NCI-H446 treated with DMSO at 0.1 percent for 48 hours (cell line): ENCODE measurements around the gene DCST1.
A peak's percentile ranks its signal among the peaks of the same experiment; 100 is the strongest.
"Not testable (repeated sequence)": the region's sequence is repeated elsewhere in the genome, so short reads cannot be mapped to it uniquely, and the experiment has no call there.

Source experiments
- DNase-seq: peaks from one replicate; lab custom pipeline; 2025; lab: John Stamatoyannopoulos, UW

DCST1 gene, protein sequence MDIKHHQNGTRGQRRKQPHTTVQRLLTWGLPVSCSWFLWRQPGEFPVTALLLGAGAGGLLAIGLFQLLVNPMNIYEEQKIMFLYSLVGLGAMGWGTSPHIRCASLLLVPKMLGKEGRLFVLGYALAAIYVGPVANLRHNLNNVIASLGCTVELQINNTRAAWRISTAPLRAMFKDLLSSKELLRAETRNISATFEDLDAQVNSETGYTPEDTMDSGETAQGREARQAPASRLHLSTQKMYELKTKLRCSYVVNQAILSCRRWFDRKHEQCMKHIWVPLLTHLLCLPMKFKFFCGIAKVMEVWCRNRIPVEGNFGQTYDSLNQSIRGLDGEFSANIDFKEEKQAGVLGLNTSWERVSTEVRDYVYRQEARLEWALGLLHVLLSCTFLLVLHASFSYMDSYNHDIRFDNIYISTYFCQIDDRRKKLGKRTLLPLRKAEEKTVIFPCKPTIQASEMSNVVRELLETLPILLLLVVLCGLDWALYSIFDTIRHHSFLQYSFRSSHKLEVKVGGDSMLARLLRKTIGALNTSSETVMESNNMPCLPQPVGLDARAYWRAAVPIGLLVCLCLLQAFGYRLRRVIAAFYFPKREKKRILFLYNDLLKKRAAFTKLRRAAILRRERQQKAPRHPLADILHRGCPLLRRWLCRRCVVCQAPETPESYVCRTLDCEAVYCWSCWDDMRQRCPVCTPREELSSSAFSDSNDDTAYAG

DNA sequence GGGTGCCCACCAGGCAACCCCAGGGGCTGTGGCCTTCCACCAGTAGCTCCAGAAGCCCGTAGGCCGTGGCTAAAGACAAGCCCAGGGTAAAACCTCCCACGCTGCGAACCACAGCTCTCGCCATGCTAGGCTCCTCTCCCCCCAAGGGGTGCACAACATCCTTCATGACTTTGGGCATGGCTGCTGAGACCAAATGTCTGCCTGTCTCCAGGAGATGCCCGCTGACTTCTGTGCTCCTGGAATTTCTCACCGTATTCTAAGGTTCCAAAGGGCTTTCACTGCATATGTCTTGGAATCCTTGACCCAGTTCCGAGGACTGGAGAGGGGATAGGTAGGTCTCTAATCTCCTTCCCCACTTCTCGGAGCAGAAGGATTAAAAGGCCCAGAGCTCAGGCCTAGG is at the start of gene DCST1, which contains the start of gene DCST2:
TSS of gene DCST1 (plus strand) at position 301 of the 400 bp plus-strand sequence. CDS start 213 bp downstream, outside the sequence.
TSS of gene DCST2 (minus strand) at position 258 of the 400 bp plus-strand sequence. CDS start at position 178, 80 bp downstream.
- DNase-seq, result no peak

DNA sequence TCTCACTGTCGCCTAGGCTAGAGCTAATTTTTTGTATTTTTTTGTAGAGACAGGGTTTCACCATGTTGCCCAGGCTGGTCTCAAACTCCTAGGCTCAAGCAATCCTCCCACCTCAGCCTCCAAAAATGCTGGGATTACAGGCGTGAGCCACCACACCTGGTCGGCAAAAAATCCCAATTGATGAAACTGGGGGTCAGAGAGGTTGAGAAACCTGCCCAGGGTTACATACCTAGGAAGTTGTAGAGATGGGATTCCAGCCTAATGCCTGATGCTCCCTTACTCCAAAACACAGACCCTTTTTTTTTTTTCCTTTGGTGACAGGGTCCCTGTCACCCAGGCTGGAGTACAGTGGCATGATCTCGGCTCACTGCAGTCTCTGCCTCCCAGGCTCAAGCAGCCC is 46.9 kb upstream of the DCST1 start:
- DNase-seq, result not testable (repeated sequence)

DNA sequence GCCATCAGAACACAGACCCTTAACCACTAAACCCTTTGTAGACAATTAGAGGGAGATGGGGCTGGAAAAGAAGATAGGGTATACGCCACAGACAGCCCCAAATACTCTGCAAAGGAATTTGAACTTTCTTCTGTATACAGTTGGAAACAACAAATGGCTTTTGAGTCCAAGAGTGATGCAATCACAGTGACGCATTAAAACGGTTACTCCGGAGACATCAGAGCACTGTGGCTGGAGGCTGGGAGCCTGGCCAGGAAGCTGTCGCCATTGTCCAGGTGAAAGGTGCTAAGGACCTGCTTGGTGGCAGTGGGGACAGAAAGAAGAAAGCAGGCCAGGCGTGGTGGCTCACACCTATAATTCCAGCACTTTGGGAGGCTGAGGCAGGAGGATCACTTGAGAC is 46.3 kb upstream of the DCST1 start:
- DNase-seq, result no peak

DNA sequence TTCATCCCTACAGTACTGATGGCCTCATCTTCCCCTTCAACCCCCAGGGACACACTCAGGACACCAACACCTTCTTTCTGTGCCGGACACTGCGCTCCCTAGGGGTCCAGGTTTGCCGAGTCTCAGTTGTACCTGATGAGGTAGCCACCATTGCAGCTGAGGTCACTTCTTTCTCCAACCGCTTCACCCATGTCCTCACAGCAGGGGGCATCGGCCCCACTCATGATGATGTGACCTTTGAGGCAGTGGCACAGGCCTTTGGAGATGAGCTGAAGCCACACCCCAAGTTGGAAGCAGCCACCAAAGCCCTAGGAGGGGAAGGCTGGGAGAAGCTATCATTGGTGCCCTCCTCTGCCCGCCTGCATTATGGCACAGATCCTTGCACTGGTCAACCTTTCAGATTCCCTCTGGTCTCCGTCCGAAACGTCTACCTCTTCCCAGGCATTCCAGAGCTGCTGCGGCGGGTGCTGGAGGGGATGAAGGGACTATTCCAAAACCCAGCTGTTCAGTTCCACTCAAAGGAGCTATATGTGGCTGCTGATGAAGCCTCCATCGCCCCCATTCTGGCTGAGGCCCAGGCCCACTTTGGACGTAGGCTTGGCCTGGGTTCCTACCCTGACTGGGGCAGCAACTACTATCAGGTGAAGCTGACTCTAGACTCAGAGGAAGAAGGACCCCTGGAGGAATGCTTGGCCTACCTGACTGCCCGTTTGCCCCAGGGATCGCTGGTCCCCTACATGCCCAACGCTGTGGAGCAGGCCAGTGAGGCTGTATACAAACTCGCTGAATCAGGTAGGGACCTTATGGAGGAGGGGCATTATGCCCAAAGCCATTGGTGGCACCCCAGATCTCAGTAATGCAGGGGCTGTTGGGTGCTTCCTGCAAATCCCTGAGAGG is 45.3 kb upstream of the DCST1 start:
- no peak for DNase-seq

DNA sequence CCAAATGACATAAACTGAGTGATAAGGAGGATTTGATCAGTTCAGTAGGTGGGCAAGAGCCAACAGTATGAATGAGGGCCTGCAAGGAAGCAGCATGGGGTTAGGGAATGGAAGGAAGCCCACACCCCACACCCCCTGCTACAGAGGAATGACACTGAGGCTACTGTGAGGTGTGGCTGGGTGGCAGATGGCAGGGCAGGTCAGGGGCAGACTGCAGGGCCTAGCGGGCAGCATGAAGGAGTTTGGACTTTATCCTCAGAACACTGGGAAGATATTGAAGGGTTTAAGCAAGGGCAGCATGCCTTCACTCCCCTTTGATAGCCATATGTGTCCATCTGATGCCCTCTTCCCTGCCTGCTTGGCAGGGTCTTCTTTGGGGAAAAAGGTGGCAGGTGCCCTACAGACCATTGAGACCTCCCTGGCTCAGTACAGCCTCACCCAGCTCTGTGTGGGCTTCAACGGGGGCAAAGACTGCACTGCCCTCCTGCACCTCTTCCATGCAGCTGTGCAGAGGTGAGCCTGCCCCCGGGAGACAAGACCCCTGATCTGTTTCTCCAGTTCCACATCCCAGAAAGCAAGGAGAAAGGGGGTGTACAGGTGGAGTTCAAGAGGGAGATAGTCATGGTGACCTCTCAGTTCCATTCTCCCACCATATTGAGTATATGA is 44.3 kb upstream of the DCST1 start:
- no peak for DNase-seq

DNA sequence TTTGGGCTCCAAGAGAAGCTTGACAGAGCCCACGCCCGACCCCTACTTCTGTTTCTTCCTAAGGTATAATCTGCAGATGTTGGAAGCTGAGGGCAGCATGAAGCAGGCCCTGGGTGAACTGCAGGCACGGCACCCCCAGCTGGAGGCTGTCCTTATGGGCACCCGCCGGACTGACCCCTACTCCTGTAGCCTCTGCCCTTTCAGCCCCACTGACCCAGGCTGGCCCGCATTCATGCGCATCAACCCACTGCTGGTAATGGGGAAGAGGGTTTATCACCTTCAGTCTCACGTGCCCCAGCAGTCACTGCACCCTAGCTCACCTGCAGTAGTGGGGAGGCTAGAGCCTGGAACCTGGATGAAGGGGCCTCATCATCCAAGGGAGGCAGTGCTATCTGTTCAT is 43.3 kb upstream of the DCST1 start:
- DNase-seq, result no peak

DNA sequence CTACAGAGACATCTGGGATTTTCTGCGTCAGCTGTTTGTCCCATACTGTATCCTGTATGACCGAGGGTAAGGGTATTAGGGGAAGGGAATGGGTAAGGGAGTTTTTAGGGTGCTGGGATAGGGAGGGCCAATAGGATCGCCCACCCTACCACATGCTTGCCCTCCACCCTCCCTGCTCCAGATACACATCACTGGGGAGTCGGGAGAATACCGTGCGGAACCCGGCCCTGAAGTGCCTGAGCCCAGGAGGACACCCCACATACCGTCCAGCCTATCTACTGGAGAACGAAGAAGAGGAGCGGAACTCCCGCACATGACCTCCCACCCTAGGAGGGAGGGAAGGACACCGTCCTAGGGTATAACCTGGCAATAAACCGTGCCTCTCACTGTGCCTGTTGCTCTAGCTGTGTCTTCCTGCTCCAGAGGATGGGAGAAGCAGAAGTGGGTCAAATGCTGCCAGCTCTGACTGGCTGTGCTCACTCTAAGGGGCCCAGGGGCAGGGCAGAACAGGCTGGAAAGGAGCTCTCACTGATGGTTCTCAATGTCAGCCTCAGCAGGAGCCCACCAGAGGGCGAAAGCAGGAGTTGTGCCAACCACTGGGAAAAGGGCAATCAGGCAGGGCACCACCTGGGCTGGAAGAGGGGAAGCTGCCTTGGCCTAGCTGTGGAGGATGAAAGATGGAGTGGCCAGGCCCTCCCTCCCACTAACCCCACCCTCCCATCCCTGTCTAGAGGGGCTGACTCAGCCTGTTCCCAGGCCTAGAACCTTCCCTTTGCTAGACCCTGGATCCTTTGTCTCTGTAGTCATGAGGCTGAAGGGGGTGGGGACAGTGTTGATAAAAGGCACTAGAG is 40.7 kb upstream of the DCST1 start:
- DNase-seq, result no peak

DNA sequence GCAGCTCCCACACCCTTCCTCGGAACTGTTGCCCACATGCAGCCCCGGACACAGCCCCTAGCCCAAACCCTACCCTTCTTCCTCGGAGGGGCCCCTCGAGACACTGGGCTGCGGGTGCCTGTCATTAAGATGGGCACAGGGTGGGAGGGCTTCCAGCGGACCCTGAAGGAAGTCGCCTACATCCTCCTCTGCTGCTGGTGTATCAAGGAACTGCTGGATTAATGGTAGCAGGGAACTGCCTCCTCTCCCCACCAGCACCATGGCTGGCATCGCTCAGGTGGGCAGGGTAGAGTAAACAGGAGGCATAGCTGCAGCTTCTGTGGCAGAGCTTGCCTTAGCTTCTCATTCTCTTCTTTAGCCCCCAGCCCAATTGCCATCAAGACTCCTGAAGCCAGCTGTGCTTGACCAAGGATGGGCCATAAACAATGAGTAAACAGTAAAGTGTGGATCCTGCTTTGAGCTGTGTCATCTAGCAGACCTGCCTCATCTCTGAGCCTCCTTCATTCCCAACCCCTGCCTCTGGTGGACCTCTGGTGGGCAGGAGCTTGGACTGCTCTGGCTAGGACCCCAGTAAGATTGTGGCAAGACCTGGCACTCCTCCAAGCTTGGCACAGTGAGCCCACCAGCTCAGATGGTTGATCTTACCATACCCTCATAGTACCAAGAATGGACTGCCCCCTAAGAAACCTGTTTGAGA is 39.9 kb upstream of the DCST1 start, which contains the start of gene LENEP:
TSS of gene LENEP (plus strand) at position 15 of the 697 bp plus-strand sequence. CDS start at position 37, 22 bp downstream.
- DNase-seq, result no peak

DNA sequence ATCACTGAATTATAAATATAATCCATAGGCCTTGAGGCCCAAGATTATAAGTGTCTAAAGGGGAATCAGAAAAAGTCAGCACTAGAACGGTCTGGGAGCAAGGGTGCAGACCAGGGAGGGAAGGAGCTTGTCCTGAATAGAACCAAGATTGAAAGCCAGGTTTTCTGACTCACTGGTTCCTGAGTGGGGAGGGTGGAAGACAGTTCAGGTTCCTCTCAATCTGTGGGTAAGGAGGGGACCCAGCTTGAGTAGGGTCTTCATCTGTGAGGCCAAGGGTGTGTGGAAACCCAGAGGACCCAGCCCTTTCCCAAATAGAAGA is 39.4 kb upstream of the DCST1 start:
- no peak for DNase-seq

DNA sequence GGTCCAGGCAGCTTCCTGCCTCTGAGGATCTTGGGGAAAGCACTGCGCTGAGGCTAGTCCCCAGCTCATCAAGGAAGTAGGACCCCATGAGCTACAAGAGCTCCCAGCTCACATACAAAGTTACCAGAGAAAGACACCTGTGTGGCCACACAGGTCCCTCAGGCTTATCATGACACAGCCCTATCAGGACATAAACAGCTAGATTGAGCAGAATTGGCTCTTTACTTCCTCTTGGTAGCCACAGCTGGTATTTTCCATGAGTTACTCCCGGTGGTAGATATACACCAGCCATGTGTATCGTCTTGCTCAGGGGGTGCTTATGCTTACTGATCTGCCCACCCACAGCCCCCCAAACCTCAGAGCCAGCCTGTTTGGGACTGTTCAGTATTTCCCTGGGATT is 39.0 kb upstream of the DCST1 start:
- no peak for DNase-seq

DNA sequence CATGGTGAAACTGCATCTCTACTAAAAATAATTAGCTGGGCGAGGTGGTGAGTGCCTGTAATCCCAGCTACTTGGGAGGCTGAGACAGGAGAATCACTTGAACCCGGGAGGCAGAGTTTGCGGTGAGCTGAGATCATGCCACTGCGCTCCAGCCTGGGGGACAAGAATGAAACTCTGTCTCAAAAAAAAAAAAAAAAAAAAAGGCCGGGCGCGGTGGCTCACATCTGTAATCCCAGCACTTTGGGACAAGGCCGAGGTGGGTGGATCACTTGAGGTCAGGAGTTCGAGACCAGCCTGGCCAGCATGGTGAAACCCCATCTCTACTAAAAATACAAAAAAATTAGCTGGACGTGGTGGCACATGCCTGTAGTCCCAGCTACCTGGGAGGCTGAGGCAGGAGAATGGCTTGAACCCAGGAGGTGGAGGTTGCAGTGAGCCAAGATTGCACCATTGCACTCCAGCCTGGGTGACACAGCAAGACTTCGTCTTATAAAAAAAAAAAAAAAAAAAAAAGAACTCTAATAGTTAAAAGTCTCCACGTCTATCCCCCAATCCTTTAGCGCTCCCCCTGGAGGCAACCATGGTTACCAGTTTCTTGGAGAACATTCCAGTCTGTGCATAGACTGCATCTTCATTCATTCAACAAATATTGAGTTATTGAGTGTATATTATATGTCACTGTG is 38.2 kb upstream of the DCST1 start:
- DNase-seq, result peak; percentile 20

DNA sequence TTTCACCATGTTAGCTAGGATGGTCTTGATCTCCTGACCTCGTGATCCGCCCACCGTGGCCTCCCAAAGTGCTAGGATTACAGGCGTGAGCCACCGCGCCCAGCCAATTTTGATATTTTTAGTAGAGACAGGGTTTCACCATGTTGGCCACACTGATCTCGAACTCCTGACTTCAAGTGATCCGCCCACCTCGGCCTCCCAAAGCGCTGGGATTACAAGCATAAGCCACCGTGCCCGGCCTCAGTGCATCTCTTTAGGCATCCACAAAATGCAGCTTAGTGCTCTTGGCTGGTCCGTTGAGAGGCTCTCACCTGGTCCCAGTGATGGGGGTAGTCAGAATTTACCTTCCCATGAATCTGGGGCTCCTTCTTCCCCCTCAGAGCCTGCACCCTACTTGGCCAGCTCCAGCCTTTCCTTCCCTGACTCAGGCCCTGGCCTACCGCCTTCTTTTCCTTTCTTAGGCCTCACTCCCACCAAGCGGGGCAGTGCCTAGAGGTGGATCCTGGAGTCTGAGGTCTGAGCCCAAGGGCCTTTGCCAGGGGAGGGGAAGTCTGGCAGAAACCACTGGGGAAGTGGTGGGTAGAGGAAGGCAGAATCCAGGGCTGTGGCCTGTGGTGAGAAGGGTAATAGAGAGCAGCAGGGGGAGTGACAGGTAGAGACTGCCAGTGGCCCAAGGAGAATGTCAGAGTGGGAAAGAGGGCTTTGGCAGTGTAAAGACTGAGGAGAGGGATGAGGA is 36.5 kb upstream of the DCST1 start:
- no peak for DNase-seq

DNA sequence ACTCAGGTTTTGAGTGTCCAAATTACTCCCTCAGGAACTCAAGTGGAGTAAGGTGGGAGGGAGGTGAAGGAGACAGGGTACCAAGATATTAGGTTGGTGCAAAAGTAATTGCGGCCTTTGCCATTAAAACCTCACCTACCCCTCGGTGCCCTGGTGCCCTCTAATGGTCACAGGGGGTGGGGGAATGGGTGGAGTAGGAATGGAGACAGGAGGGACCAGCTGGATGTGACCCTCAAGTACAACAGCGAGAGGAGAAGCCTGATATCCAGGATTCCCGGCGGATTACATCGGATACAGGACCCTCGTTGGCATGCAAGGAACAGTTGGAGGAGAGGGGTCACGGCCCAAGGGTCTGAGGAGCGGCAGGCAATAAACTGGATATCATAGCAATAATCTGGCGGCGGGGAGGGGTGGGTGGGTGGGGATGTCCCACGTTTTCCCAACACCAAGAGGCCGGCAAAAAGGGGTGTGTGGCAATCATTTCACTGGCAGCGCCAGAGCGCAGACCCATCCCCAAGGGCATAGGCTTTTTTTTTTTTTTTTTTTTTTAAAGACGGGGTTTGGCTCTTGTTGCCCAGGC is 35.3 kb upstream of the DCST1 start:
- DNase-seq, result no peak

DNA sequence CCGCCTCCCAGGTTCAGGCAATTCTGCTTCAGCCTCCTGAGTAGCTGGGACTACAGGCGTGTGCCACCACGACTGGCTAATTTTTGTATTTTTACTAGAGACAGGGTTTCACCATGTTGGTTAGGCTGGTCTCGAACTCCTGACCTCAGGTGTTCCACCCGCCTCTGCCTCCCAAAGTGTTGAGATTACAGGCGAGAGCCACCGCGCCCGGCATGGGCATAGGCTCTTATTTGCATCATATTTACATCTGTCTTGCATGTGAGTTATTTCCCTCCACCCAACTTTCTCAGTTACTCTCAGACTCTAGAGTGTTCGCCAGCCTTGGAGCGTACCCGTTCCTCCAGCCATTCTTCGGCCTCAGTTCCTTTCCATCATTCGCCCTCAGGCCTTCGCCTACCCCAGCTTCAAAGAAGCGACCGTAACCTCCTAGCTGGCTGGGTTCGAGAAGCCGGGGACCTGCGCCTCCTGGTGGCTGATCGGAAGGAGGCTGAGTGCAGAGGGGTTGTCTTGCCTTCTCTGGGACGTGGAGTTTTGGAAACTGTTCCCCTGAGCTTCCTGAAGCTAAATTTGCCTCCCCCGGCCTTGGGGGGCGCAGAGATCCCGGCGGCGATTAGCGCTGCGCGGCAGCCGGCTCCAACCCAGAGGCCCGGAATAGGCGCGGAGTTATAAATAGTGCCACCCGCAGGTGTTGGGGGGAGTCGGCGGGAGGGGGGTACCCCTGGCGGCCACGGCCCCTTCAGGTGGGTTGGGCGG is 34.6 kb upstream of the DCST1 start:
- DNase-seq, result no peak

DNA sequence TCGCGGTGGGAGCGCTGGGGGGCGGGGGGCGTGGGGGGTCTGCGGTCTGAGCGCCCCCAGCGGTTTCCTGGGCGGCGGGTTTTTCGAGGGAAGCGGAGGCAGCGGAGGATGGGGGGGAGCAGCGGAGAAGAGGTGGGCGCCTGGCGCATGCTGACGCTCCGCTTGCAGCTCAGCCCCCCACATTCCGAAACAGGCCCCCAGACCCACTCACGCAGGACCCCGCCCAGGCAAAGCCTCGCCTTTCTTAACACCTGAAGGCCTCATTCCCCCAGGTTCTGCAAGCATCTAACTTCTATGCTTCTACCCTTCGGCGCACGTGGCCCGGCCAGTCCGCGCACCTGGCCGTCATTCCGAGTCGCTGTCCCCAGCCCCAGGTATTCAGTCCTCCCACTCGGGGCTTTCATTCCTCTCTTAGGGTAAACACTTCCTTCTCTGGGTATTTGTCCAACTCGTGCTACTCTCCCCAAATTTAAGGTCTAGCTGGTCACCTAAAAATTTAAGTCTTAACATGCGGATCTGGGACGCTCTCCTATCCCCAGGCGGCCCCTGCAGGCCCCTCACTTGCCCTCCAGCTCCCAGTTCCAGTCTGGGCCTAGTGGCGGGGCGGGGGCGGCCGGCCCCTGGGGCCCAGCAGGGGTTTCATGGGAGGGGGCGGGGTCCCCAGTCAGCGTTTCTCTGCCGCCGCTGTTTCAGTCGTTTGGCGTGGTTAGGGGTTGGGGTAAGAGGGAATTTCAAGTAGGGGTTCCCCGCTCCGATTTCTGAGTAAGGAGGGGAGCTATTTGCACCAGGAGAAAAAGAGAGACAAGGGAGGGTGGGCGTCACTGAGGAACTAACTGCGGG is 33.8 kb upstream of the DCST1 start:
- no peak for DNase-seq

DNA sequence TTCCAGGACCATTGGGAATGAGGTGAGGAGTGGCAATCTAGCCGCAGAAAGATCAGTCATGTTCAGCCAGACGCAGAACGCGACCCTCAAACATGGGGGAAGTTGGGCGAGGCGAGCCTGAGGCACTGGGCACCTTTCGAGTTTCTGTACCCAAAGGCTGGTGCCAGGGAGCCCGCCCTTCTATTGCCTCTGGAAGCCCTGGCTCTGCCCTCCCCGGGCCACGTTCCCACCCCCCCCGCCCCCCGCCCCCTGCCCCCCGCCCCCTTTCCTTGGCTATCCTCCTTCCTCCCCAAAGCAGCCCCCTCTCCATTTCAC is 33.3 kb upstream of the DCST1 start:
- no peak for DNase-seq
